ENCODE data around the gene MSH5.
A peak's percentile ranks its signal among the peaks of the same experiment; 100 is the strongest.
"Not testable (repeated sequence)": the region's sequence is repeated elsewhere in the genome, so short reads cannot be mapped to it uniquely, and the experiment has no call there.

The MSH5 gene

DNA sequence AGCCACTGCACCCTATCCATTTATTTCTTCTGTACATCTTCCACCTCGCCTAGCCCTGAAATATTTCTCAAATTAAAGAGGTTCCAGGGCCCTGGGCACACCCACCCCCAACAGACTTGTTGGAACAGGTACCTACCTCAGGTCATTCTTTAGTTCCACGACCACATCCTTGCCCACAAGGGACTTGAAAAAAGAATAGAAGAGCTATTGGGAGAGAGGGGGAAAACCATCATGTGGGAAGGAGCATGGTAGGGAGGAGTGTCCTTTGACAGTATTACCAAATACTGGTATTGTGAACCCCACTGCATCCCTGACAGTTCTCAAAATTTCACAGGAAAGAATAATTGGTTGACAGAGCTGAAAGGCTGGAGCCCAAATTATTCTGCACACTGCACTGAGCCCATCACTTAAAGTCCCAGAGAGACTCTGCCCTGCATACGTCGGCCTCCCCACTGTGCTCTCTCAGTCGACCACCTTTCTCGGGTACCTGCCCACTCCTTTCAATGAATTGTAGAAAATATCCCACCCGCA lies 66.2 kb downstream of the MSH5 start:
- H2AFZ ChIP-seq (ENCODE audit: low read length), result peak overlapping the region; percentile 92
- H3K9me2 ChIP-seq (replicated peaks; ENCODE audit: low read depth, low read length), result no peaks in the 10 kb centered on the region
- H3K27me3 ChIP-seq (ENCODE audit: insufficient read depth, low read length, poor library complexity, severe bottlenecking), result no peaks in the 10 kb centered on the region
- no peaks in the 10 kb centered on the region for H3K9me3 ChIP-seq (ENCODE audit: insufficient read depth, low read depth, low read length)
- TF ChIP-seq, protein P1, sequence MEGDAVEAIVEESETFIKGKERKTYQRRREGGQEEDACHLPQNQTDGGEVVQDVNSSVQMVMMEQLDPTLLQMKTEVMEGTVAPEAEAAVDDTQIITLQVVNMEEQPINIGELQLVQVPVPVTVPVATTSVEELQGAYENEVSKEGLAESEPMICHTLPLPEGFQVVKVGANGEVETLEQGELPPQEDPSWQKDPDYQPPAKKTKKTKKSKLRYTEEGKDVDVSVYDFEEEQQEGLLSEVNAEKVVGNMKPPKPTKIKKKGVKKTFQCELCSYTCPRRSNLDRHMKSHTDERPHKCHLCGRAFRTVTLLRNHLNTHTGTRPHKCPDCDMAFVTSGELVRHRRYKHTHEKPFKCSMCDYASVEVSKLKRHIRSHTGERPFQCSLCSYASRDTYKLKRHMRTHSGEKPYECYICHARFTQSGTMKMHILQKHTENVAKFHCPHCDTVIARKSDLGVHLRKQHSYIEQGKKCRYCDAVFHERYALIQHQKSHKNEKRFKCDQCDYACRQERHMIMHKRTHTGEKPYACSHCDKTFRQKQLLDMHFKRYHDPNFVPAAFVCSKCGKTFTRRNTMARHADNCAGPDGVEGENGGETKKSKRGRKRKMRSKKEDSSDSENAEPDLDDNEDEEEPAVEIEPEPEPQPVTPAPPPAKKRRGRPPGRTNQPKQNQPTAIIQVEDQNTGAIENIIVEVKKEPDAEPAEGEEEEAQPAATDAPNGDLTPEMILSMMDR (conservative IDR thresholded peaks at IDR 0.05; ENCODE audit: low read length), result no peak
- TF ChIP-seq EZH2phosphoT487 (IDR thresholded peaks at IDR 0.05; ENCODE audit: borderline replicate concordance), result no peak
- H4K20me1 ChIP-seq (ENCODE audit: insufficient read depth, low read length, poor library complexity, severe bottlenecking), result peaks cover 7% of the 10 kb centered on the region
- H3K9ac ChIP-seq (ENCODE audit: low read depth, low read length, poor library complexity, severe bottlenecking), result peak overlapping the region; percentile 92
- peak overlapping the region; percentile 92 for H3K4me2 ChIP-seq (ENCODE audit: low read depth, low read length, poor library complexity, severe bottlenecking)
- H3K79me2 ChIP-seq (ENCODE audit: insufficient read depth, low read length), result peaks cover 50% of the 10 kb centered on the region
- peaks cover 14% of the 10 kb centered on the region for H3K4me1 ChIP-seq (ENCODE audit: insufficient read depth, low read length, poor library complexity, severe bottlenecking)
- no peaks in the 10 kb centered on the region for H3F3A ChIP-seq (ENCODE audit: low read depth)
- H3K36me3 ChIP-seq (ENCODE audit: insufficient read depth, low read length), result no peaks in the 10 kb centered on the region
- peak overlapping the region; percentile 98 for H3K4me3 ChIP-seq (ENCODE audit: low read length, poor library complexity, severe bottlenecking)

DNA sequence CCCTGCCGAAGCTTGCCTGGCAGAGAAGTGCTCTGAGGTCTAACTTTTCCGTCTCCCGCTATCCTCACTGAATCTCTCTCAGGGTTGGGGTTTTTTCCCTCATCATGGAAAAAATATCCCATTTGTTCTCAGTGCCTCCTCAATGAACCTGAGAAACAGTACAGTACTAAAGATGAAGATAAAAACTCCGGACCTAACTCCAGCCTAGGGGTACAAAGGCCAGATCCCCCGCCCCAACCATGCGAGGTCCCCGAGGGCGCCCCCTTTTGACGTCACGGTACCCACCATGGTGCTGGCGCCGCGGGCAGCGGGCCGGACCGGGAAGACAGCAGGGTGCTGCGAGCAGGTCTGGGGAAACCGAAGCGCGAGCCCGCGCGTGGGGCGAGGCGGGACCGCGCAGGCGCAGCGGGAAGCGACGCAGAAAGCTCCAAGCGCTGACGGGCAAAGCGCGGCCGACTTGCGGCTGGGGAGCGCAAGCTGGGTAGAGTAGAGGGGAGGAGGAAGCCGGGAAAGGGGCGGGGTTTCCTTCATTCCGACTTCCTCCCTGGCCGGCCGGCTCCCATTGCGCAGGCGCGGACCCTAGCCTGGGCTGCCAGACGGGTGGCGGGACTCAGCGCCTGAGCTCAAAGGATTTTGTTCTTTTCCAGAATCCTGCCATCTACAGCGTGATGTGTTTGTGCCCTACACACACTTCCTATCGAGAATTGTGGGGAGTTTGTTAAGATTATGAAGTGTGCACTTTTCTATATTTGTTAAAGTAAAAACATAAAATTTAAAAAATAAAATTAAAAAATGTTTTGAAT lies 66.9 kb downstream of the MSH5 start, which contains the start of gene LSM2:
TSS of gene LSM2 (minus strand) at position 497 of the 803 bp plus-strand sequence. CDS start at position 288, 209 bp downstream.
- H3K79me2 ChIP-seq (ENCODE audit: insufficient read depth, low read length), result peaks cover 44% of the 10 kb centered on the region
- H4K20me1 ChIP-seq (ENCODE audit: insufficient read depth, low read length, poor library complexity, severe bottlenecking), result peaks cover 7% of the 10 kb centered on the region
- H3K4me3 ChIP-seq (ENCODE audit: low read length, poor library complexity, severe bottlenecking), result peak within 1 kb of the TSS; percentile 98
- H3F3A ChIP-seq (ENCODE audit: low read depth), result no peaks in the 10 kb centered on the region
- H3K36me3 ChIP-seq (ENCODE audit: insufficient read depth, low read length), result no peaks in the 10 kb centered on the region
- no peaks in the 10 kb centered on the region for H3K9me2 ChIP-seq (replicated peaks; ENCODE audit: low read depth, low read length)
- peaks cover 14% of the 10 kb centered on the region for H3K4me1 ChIP-seq (ENCODE audit: insufficient read depth, low read length, poor library complexity, severe bottlenecking)
- H3K9ac ChIP-seq (ENCODE audit: low read depth, low read length, poor library complexity, severe bottlenecking), result peak within 1 kb of the TSS; percentile 92
- no peaks in the 10 kb centered on the region for H3K27me3 ChIP-seq (ENCODE audit: insufficient read depth, low read length, poor library complexity, severe bottlenecking)
- peak within 1 kb of the TSS; percentile 92 for H3K4me2 ChIP-seq (ENCODE audit: low read depth, low read length, poor library complexity, severe bottlenecking)
- no peak for TF ChIP-seq EZH2phosphoT487 (IDR thresholded peaks at IDR 0.05; ENCODE audit: borderline replicate concordance)
- TF ChIP-seq, protein P1 (conservative IDR thresholded peaks at IDR 0.05; ENCODE audit: low read length), result peak; percentile 39
- no peaks in the 10 kb centered on the region for H3K9me3 ChIP-seq (ENCODE audit: insufficient read depth, low read depth, low read length)
- H2AFZ ChIP-seq (ENCODE audit: low read length), result peak within 1 kb of the TSS; percentile 92

DNA sequence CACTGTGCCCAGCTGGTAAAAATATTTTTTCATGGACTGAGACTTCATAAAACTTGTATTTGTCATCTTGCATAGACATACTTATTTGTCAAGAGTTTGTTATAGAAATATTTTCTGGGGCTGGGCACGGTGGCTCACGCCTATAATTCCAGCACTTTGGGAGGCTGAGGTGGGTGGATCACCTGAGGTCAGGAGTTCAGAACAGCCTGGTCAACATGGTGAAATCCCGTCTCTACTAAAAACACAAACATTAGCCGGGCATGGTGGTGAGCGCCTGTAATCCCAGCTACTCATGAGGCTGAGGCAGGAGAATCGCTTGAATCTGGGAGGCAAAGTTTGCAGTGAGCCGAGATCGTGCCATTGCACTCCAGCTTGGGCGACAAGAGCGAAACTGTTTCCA lies 68.8 kb downstream of the MSH5 start:
- H3K4me2 ChIP-seq (ENCODE audit: low read depth, low read length, poor library complexity, severe bottlenecking); H4K20me1 ChIP-seq (ENCODE audit: insufficient read depth, low read length, poor library complexity, severe bottlenecking); H3K36me3 ChIP-seq (ENCODE audit: insufficient read depth, low read length); H3F3A ChIP-seq (ENCODE audit: low read depth); H3K9ac ChIP-seq (ENCODE audit: low read depth, low read length, poor library complexity, severe bottlenecking); H3K4me3 ChIP-seq (ENCODE audit: low read length, poor library complexity, severe bottlenecking); H2AFZ ChIP-seq (ENCODE audit: low read length); H3K9me2 ChIP-seq (replicated peaks; ENCODE audit: low read depth, low read length); H3K9me3 ChIP-seq (ENCODE audit: insufficient read depth, low read depth, low read length); H3K27me3 ChIP-seq (ENCODE audit: insufficient read depth, low read length, poor library complexity, severe bottlenecking): not testable (repeated sequence)
- Histone ChIP-seq H3K4me1 (ENCODE audit: insufficient read depth, low read length, poor library complexity, severe bottlenecking) (peaks cover 14% of the 10 kb centered on the region), H3K79me2 (ENCODE audit: insufficient read depth, low read length) (peaks cover 30% of the 10 kb centered on the region)

All from Loucy (cell line).